Dermis microvascular lymphatic vessel endothelial cell (primary cell): ENCODE measurements around the gene DIP2C. TPM values are rescaled to one million over a fixed set of nuclear protein-coding genes. Genes with fewer than 3 reads are reported as not detected.
"Not testable (repeated sequence)": the region's sequence is repeated elsewhere in the genome, so short reads cannot be mapped to it uniquely, and the experiment has no call there.

Source experiments
- DNase-seq, 2 donors: peaks; one replicate each; pipeline versions ENCODE4 v3.0.0 to v3.0.0-alpha.2; 2010; ENCODE audit warnings: low read depth in 2 of 2
- total RNA-seq: library from RNA; depleted of rRNA; stranded (reverse); fragments of >200 nt; gene quantifications from 2 replicates; pipeline ENCODE4 v1.2.1, GENCODE V29; 2014

Gene DIP2C
- total RNA-seq, 1 donor from 2014 or later = 4.5 TPM

- DNase-seq = no peak
Observed at GRCh38 chr10:534047-534566, 155.4 kb downstream of the DIP2C start.

- no peak for DNase-seq
Observed at GRCh38 chr10:533611-534010, 155.9 kb downstream of the DIP2C start.

GRCh38 chr10:533186-533585 lies 156.3 kb downstream of the DIP2C start:
- DNase-seq = no peak

- not testable (repeated sequence) for DNase-seq
Observed at GRCh38 chr10:532331-532730, 157.1 kb downstream of the DIP2C start.

- no peak for DNase-seq
Observed at GRCh38 chr10:531541-531940, 157.9 kb downstream of the DIP2C start.

GRCh38 chr10:530717-531116 lies 158.8 kb downstream of the DIP2C start:
- DNase-seq = no peak

GRCh38 chr10:529468-530230 lies 159.8 kb downstream of the DIP2C start:
- DNase-seq = no peak

GRCh38 chr10:528173-529165 lies 161.0 kb downstream of the DIP2C start:
- DNase-seq = no peak

GRCh38 chr10:527416-527815 lies 162.1 kb downstream of the DIP2C start:
- no peak for DNase-seq

- no peak for DNase-seq
Observed at GRCh38 chr10:526651-527312, 162.7 kb downstream of the DIP2C start.

- no peak for DNase-seq
Observed at GRCh38 chr10:525565-526315, 163.7 kb downstream of the DIP2C start.

- no peak for DNase-seq
Observed at GRCh38 chr10:523925-524324, 165.5 kb downstream of the DIP2C start.

- no peak for DNase-seq
Observed at GRCh38 chr10:522350-522749, 167.1 kb downstream of the DIP2C start.

GRCh38 chr10:521261-522250 lies 167.9 kb downstream of the DIP2C start:
- no peak for DNase-seq

GRCh38 chr10:520402-520787 lies 169.1 kb downstream of the DIP2C start:
- DNase-seq = no peak

- no peak for DNase-seq
Observed at GRCh38 chr10:519716-520401, 169.6 kb downstream of the DIP2C start.

- no peak for DNase-seq
Observed at GRCh38 chr10:519055-519715, 170.3 kb downstream of the DIP2C start.

GRCh38 chr10:517872-518475 lies 171.5 kb downstream of the DIP2C start:
- no peak for DNase-seq
